ENCODE data around the gene COG1. TPM values are rescaled to one million over a fixed set of nuclear protein-coding genes. Genes with fewer than 3 reads are reported as not detected.

Gene COG1
- total and polyA plus RNA-seq, 2 donors (not counting 3 experiments of a cell fraction or from before 2014, with no cell fraction given): 26.2 to 39.0 TPM

DNA sequence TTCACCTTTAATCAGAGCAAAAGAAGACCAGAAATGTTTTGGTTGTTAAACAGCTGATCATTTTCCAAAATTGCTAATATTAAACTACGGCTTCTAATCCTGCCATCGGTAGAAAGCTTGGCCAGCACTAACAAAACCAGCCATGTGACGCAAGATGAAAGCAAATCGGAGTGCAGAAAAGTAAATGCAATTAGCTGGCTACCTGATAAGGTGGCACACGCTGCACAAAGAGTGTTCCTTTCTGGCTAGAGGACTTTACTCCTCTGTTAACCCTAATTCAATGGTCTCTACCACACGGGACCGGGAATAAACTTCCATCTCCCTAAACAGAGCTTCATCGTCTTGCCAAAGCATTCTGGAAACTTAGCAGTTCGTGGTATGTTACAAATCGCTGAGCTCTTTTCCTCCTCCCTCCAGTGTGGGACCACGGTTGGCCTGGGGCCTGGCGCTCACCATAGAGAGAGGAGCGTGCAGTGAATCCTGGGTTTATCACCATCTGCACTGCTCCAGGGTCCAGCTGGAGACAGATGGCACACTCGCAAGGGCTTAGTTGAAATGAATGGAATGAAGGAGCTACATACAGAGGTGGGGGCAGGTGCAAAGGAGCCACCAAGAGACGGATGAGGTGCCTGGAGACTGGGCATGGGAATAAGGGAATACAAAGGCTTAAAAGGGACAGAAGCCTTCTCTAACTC, 10.1 kb upstream of the COG1 start:
- ChIA-PET POLR2A (no interaction called here), CTCF (interaction anchor here (1.4 to 13.5 kb wide), 6 partner anchors 9 to 626 kb away, joined by 3 to 236 read pairs (median 6); no protein-coding TSS in a partner anchor)
- Histone ChIP-seq H2AFZ (ENCODE audit: low read depth, low read length) (no peak overlapping the region), H4K20me1 (replicated peaks; ENCODE audit: control insufficient read depth, extremely low read depth, insufficient read depth, low read length) (no peaks in the 10 kb centered on the region), H3K27me3 (ENCODE audit: control insufficient read depth in 2 of 2, insufficient read depth in 2 of 2, low read length in 2 of 2) (no peaks in the 10 kb centered on the region), H3K36me3 (ENCODE audit: control insufficient read depth in 2 of 2, extremely low read depth in 1 of 2, insufficient read depth in 2 of 2, low read length in 2 of 2) (no peaks in the 10 kb centered on the region), H3K9ac (replicated peaks; ENCODE audit: extremely low read depth, insufficient read depth, low read length) (no peak overlapping the region), H3K9me1 (replicated peaks; ENCODE audit: control insufficient read depth, extremely low read depth, insufficient read depth, low read length) (no peaks in the 10 kb centered on the region), H3K27ac (ENCODE audit: insufficient read depth, low read depth, low read length) (no peak overlapping the region), H3K4me3 (replicated peaks in 1 of 3; ENCODE audit: insufficient read depth in 1 of 3, low read depth in 1 of 3, low read length in 3 of 3) (no peak overlapping the region), H3K79me2 (ENCODE audit: control insufficient read depth, insufficient read depth, low read length) (no peaks in the 10 kb centered on the region), H3K9me3 (replicated peaks; ENCODE audit: control insufficient read depth, insufficient read depth, low read length) (no peaks in the 10 kb centered on the region), H3K4me2 (ENCODE audit: insufficient read depth, low read length) (no peak overlapping the region), H3K4me1 (ENCODE audit: control insufficient read depth, extremely low read depth, insufficient read depth, low read length) (no peaks in the 10 kb centered on the region)
- intact Hi-C loops (cut with micrococcal nuclease) (no loop called here), dilution Hi-C loops (cut with MboI; ENCODE audit: extremely low pct_ligation_motif_present, low sequenced_read_pairs) (no loop called here)
- no TSS peak for BruUV-seq (replicated peaks)
- DNase-seq (ENCODE audit: low read depth, low spot score) (no peak), FAIRE-seq (no peak)
- TF ChIP-seq GATA2 (IDR thresholded peaks at IDR 0.05; ENCODE audit: insufficient read depth, insufficient read length, low read depth, low read length): no peak
- TF ChIP-seq, protein P1, sequence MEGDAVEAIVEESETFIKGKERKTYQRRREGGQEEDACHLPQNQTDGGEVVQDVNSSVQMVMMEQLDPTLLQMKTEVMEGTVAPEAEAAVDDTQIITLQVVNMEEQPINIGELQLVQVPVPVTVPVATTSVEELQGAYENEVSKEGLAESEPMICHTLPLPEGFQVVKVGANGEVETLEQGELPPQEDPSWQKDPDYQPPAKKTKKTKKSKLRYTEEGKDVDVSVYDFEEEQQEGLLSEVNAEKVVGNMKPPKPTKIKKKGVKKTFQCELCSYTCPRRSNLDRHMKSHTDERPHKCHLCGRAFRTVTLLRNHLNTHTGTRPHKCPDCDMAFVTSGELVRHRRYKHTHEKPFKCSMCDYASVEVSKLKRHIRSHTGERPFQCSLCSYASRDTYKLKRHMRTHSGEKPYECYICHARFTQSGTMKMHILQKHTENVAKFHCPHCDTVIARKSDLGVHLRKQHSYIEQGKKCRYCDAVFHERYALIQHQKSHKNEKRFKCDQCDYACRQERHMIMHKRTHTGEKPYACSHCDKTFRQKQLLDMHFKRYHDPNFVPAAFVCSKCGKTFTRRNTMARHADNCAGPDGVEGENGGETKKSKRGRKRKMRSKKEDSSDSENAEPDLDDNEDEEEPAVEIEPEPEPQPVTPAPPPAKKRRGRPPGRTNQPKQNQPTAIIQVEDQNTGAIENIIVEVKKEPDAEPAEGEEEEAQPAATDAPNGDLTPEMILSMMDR (IDR thresholded peaks at IDR 0.05; ENCODE audit: extremely low read depth in 1 of 2, insufficient read depth in 1 of 2, low read depth in 1 of 2, low read length in 2 of 2): no peak
- no peak for TF ChIP-seq MYC (IDR thresholded peaks at IDR 0.05; ENCODE audit: low read depth, low read length)
- no peak for TF ChIP-seq POLR2A (IDR thresholded peaks at IDR 0.05; ENCODE audit: low read depth, low read length)
- no peak for TF ChIP-seq POLR2AphosphoS5 (IDR thresholded peaks at IDR 0.05; ENCODE audit: insufficient read depth, low read depth, low read length)
- no peak for TF ChIP-seq FOS (IDR thresholded peaks at IDR 0.05; ENCODE audit: borderline replicate concordance, insufficient read depth, low read length)
- TF ChIP-seq, protein P2, sequence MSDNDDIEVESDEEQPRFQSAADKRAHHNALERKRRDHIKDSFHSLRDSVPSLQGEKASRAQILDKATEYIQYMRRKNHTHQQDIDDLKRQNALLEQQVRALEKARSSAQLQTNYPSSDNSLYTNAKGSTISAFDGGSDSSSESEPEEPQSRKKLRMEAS (IDR thresholded peaks at IDR 0.05; ENCODE audit: insufficient read depth, insufficient read length): no peak
- no peak for TF ChIP-seq EZH2 (IDR thresholded peaks at IDR 0.05; ENCODE audit: borderline replicate concordance, low read depth, low read length, severe bottlenecking)

Measured in endothelial cell of umbilical vein (primary cell).